Measurements from ENCODE around the gene CELA3B.
"Not testable (repeated sequence)": the region's sequence is repeated elsewhere in the genome, so short reads cannot be mapped to it uniquely, and the experiment has no call there.

Gene CELA3B

DNA sequence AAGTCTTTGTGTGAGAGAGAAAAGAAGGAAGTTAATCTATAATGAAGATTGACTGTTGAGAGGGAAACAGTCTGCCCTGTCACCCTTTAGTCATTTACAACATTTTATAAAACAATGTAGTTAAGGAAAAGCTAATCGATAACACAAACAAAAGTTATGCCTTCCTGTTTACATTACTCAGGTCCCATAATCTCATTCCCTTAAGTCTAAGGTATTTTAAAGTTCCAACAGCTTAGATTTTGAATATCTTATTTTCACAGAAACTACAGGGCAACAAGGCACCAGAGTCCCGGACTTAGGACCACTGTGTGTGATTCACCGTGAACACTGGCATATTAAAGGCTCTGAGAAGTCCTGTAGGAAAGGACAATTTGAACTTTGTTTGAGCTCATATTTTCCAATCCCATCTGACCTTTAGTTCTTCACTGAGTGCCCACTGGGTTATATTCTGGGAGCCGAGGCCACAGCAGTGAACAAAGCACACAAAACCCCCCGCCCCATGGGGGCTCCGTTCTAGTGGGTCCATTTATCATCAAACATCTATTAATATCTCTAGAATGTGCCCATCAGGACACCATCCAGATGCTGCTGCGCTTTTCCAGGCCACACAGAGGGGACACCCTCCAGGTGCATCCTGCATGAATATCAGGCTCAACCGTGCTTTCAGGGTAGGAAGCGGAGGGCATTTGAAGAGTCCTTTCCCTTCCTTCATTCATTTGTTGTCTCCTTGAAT, 21.2 kb downstream of the CELA3B start:
- H3K18ac ChIP-seq (ENCODE audit: low read length); H3K9ac ChIP-seq (ENCODE audit: low read depth, low read length, poor library complexity); H3K36me3 ChIP-seq (replicated peaks in 1 of 2; ENCODE audit: control insufficient read depth in 2 of 2, insufficient read depth in 2 of 2, low read length in 2 of 2); H3K9me3 ChIP-seq (replicated peaks in 1 of 2; ENCODE audit: control insufficient read depth in 2 of 2, insufficient read depth in 1 of 2, low read depth in 1 of 2, low read length in 2 of 2); H2AFZ ChIP-seq (ENCODE audit: low read length); H3K4me1 ChIP-seq (ENCODE audit: control insufficient read depth in 2 of 2, insufficient read depth in 1 of 2, low read depth in 1 of 2, low read length in 2 of 2); H2BK120ac ChIP-seq (ENCODE audit: low read depth, low read length); H3K4me2 ChIP-seq (ENCODE audit: insufficient read depth, low read length, poor library complexity, severe bottlenecking); H2BK12ac ChIP-seq (ENCODE audit: low read length); H4K91ac ChIP-seq (ENCODE audit: low read depth, low read length, poor library complexity); DNase-seq (ENCODE audit: low spot score); H3K4ac ChIP-seq (ENCODE audit: low read length); H4K8ac ChIP-seq (ENCODE audit: low read depth, low read length); H3K27me3 ChIP-seq (ENCODE audit: control insufficient read depth in 3 of 3, insufficient read depth in 3 of 3, low read depth in 1 of 3, low read length in 3 of 3); H2BK5ac ChIP-seq (ENCODE audit: low read length); H2AK5ac ChIP-seq (ENCODE audit: low read depth, low read length); H3K4me3 ChIP-seq (ENCODE audit: low read length in 2 of 2); H2BK15ac ChIP-seq (ENCODE audit: low read length); H3K14ac ChIP-seq (ENCODE audit: low read length); H3K79me1 ChIP-seq (ENCODE audit: low read depth, low read length); H3K27ac ChIP-seq (replicated peaks; ENCODE audit: low read length); H3K23ac ChIP-seq (ENCODE audit: low read depth, low read length, poor library complexity): not testable (repeated sequence)
- no CpG with 5 or more reads among the region's 9 CpGs for WGBS, 2 donors (ENCODE audit: extremely low coverage in 2 of 2, insufficient read length in 2 of 2, insufficient replicate concordance in 1 of 2)

GRCh38 chr1:21998624-21999294, 21.9 kb downstream of the CELA3B start:
- H2BK12ac ChIP-seq (ENCODE audit: low read length); H3K4ac ChIP-seq (ENCODE audit: low read length); H2AK5ac ChIP-seq (ENCODE audit: low read depth, low read length); H3K36me3 ChIP-seq (replicated peaks in 1 of 2; ENCODE audit: control insufficient read depth in 2 of 2, insufficient read depth in 2 of 2, low read length in 2 of 2); H3K18ac ChIP-seq (ENCODE audit: low read length); H2BK120ac ChIP-seq (ENCODE audit: low read depth, low read length); H3K4me2 ChIP-seq (ENCODE audit: insufficient read depth, low read length, poor library complexity, severe bottlenecking); H2AFZ ChIP-seq (ENCODE audit: low read length); H3K9ac ChIP-seq (ENCODE audit: low read depth, low read length, poor library complexity); H3K14ac ChIP-seq (ENCODE audit: low read length); H3K27ac ChIP-seq (replicated peaks; ENCODE audit: low read length); H2BK15ac ChIP-seq (ENCODE audit: low read length); H3K4me1 ChIP-seq (ENCODE audit: control insufficient read depth in 2 of 2, insufficient read depth in 1 of 2, low read depth in 1 of 2, low read length in 2 of 2); H4K8ac ChIP-seq (ENCODE audit: low read depth, low read length); H2BK5ac ChIP-seq (ENCODE audit: low read length); H3K23ac ChIP-seq (ENCODE audit: low read depth, low read length, poor library complexity); H3K79me1 ChIP-seq (ENCODE audit: low read depth, low read length); H4K91ac ChIP-seq (ENCODE audit: low read depth, low read length, poor library complexity); H3K27me3 ChIP-seq (ENCODE audit: control insufficient read depth in 3 of 3, insufficient read depth in 3 of 3, low read depth in 1 of 3, low read length in 3 of 3); H3K4me3 ChIP-seq (ENCODE audit: low read length in 2 of 2); H3K9me3 ChIP-seq (replicated peaks in 1 of 2; ENCODE audit: control insufficient read depth in 2 of 2, insufficient read depth in 1 of 2, low read depth in 1 of 2, low read length in 2 of 2); DNase-seq (ENCODE audit: low spot score): not testable (repeated sequence)
- no CpG with 5 or more reads among the region's 15 CpGs for WGBS, 2 donors (ENCODE audit: extremely low coverage in 2 of 2, insufficient read length in 2 of 2, insufficient replicate concordance in 1 of 2)

DNA sequence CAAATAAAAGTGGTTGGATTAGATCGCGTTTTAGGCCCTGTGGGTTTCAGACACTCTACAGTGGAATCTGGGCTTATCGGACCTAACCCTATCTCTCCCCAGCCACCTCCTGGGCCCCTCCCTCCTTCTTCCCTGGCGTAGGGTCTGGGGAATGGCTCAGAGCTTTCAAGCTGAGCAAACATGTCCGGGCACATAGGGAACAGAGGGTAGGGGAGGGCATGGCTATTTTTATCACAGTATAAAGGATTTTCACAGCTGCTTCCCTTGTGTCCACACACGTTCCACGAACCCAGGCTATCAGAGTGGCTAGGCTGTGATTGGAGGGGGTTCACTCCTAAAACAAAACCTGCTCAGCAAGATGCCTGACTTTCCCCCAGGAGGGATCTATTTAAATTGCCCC, 22.8 kb downstream of the CELA3B start:
- H3K4me3 ChIP-seq (ENCODE audit: low read length in 2 of 2); H3K27ac ChIP-seq (replicated peaks; ENCODE audit: low read length); H3K9me3 ChIP-seq (replicated peaks in 1 of 2; ENCODE audit: control insufficient read depth in 2 of 2, insufficient read depth in 1 of 2, low read depth in 1 of 2, low read length in 2 of 2); H3K4me1 ChIP-seq (ENCODE audit: control insufficient read depth in 2 of 2, insufficient read depth in 1 of 2, low read depth in 1 of 2, low read length in 2 of 2); H2BK12ac ChIP-seq (ENCODE audit: low read length); H2BK15ac ChIP-seq (ENCODE audit: low read length); H3K27me3 ChIP-seq (ENCODE audit: control insufficient read depth in 3 of 3, insufficient read depth in 3 of 3, low read depth in 1 of 3, low read length in 3 of 3); H3K4ac ChIP-seq (ENCODE audit: low read length); H2BK120ac ChIP-seq (ENCODE audit: low read depth, low read length); H2AK5ac ChIP-seq (ENCODE audit: low read depth, low read length); H3K18ac ChIP-seq (ENCODE audit: low read length); H3K23ac ChIP-seq (ENCODE audit: low read depth, low read length, poor library complexity); H2BK5ac ChIP-seq (ENCODE audit: low read length); H2AFZ ChIP-seq (ENCODE audit: low read length); H3K4me2 ChIP-seq (ENCODE audit: insufficient read depth, low read length, poor library complexity, severe bottlenecking); H3K14ac ChIP-seq (ENCODE audit: low read length); H4K8ac ChIP-seq (ENCODE audit: low read depth, low read length); H3K9ac ChIP-seq (ENCODE audit: low read depth, low read length, poor library complexity); DNase-seq (ENCODE audit: low spot score); H3K79me1 ChIP-seq (ENCODE audit: low read depth, low read length); H4K91ac ChIP-seq (ENCODE audit: low read depth, low read length, poor library complexity); H3K36me3 ChIP-seq (replicated peaks in 1 of 2; ENCODE audit: control insufficient read depth in 2 of 2, insufficient read depth in 2 of 2, low read length in 2 of 2): not testable (repeated sequence)
- no CpG with 5 or more reads among the region's 7 CpGs for WGBS, 2 donors (ENCODE audit: extremely low coverage in 2 of 2, insufficient read length in 2 of 2, insufficient replicate concordance in 1 of 2)

DNA sequence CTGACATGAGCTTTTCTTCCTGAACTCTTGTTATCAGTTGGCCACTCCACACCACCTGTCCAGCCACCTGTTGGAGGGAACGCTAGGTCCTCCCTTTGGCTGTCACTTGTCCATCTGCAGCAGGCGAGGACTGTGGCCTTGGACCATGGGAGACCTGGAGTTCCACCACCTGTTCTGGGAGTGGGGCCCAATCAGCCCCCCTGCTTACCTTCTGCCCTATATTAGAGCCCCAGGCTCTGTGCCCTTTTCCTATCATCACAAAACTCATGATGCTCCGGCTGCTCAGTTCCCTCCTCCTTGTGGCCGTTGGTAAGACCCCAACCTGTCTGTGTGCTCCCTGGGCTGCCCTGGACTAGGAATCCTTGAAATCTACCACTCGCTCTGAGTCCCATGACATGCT, 24.6 kb downstream of the CELA3B start, which contains the start of gene CELA3A:
TSS of gene CELA3A (plus strand) at position 249 of the 400 bp plus-strand sequence. CDS start at position 267, 18 bp downstream.
- Histone ChIP-seq H2AK5ac (ENCODE audit: low read depth, low read length) (no peak within 1 kb of the TSS), H3K14ac (ENCODE audit: low read length) (no peak within 1 kb of the TSS), H3K4me2 (ENCODE audit: insufficient read depth, low read length, poor library complexity, severe bottlenecking) (no peak within 1 kb of the TSS), H3K36me3 (replicated peaks in 1 of 2; ENCODE audit: control insufficient read depth in 2 of 2, insufficient read depth in 2 of 2, low read length in 2 of 2) (no peaks in the 10 kb centered on the region), H3K18ac (ENCODE audit: low read length) (no peak within 1 kb of the TSS), H3K4me1 (ENCODE audit: control insufficient read depth in 2 of 2, insufficient read depth in 1 of 2, low read depth in 1 of 2, low read length in 2 of 2) (no peaks in the 10 kb centered on the region), H3K27ac (replicated peaks; ENCODE audit: low read length) (no peak within 1 kb of the TSS), H4K8ac (ENCODE audit: low read depth, low read length) (no peak within 1 kb of the TSS), H3K27me3 (ENCODE audit: control insufficient read depth in 3 of 3, insufficient read depth in 3 of 3, low read depth in 1 of 3, low read length in 3 of 3) (no peaks in the 10 kb centered on the region), H3K4ac (ENCODE audit: low read length) (no peak within 1 kb of the TSS), H3K23ac (ENCODE audit: low read depth, low read length, poor library complexity) (no peak within 1 kb of the TSS), H3K9me3 (replicated peaks in 1 of 2; ENCODE audit: control insufficient read depth in 2 of 2, insufficient read depth in 1 of 2, low read depth in 1 of 2, low read length in 2 of 2) (no peaks in the 10 kb centered on the region), H2BK15ac (ENCODE audit: low read length) (no peak within 1 kb of the TSS), H2BK120ac (ENCODE audit: low read depth, low read length) (no peak within 1 kb of the TSS), H3K9ac (ENCODE audit: low read depth, low read length, poor library complexity) (no peak within 1 kb of the TSS), H4K91ac (ENCODE audit: low read depth, low read length, poor library complexity) (no peak within 1 kb of the TSS), H3K79me1 (ENCODE audit: low read depth, low read length) (no peaks in the 10 kb centered on the region), H2BK5ac (ENCODE audit: low read length) (no peak within 1 kb of the TSS), H2AFZ (ENCODE audit: low read length) (no peak within 1 kb of the TSS), H2BK12ac (ENCODE audit: low read length) (no peak within 1 kb of the TSS), H3K4me3 (ENCODE audit: low read length in 2 of 2) (no peak within 1 kb of the TSS)
- no peak for DNase-seq (ENCODE audit: low spot score)
- WGBS, 2 donors (ENCODE audit: extremely low coverage in 2 of 2, insufficient read length in 2 of 2, insufficient replicate concordance in 1 of 2) = no CpG with 5 or more reads among the region's 5 CpGs

All from neuronal stem cell (in vitro differentiated cells).